HepG2 (cell line): Measurements from ENCODE around the gene CHID1. TPM values are rescaled to one million over a fixed set of nuclear protein-coding genes. Genes with fewer than 3 reads are reported as not detected.

Experiments used
- ARNT2 ChIP-seq: sonication (generic); formaldehyde crosslinking; IDR thresholded peaks from 2 replicates; pipeline ENCODE4 v1.8.0; 2022; ENCODE audit warnings: mild to moderate bottlenecking, low read depth, missing genetic modification reagents, moderate library complexity
- CENPT ChIP-seq: sonication (generic); formaldehyde crosslinking; IDR thresholded peaks from 2 replicates; pipeline ENCODE4 v1.8.0; 2022; ENCODE audit warnings: low read depth, mild to moderate bottlenecking, moderate library complexity, missing genetic modification reagents
- MAF1 ChIP-seq: sonication (generic); formaldehyde crosslinking; IDR thresholded peaks from 2 replicates; pipeline ENCODE4 v1.5.0; 2020; ENCODE audit warnings: missing genetic modification reagents, borderline replicate concordance
- NR2F6 ChIP-seq, 2 experiments: IDR thresholded peaks; 2 replicates each; pipeline ENCODE4 v1.6.1; 2016; ENCODE audit warnings: antibody characterized with exemption in 1 of 2, mild to moderate bottlenecking in 1 of 2
- ZBTB42 ChIP-seq: sonication (generic); formaldehyde crosslinking; IDR thresholded peaks from 2 replicates; pipeline ENCODE4 v1.5.0; 2020; ENCODE audit warnings: mild to moderate bottlenecking, missing genetic modification reagents
- ZMYM4 ChIP-seq: sonication (generic); formaldehyde crosslinking; IDR thresholded peaks from 2 replicates; pipeline ENCODE4 v1.8.1; 2023; ENCODE audit warnings: mild to moderate bottlenecking, missing genetic modification reagents
- ZNF101 ChIP-seq: sonication (generic); formaldehyde crosslinking; IDR thresholded peaks from 2 replicates; pipeline ENCODE4 v1.4.0; 2020; ENCODE audit warnings: mild to moderate bottlenecking, low read depth, missing genetic modification reagents, borderline replicate concordance
- ZNF296 ChIP-seq: sonication (generic); formaldehyde crosslinking; conservative IDR thresholded peaks from 2 replicates; pipeline ENCODE4 v1.5.0; 2020; ENCODE audit warnings: mild to moderate bottlenecking, missing genetic modification reagents
- ZNF746 ChIP-seq: sonication (generic); formaldehyde crosslinking; IDR thresholded peaks from 2 replicates; pipeline ENCODE4 v1.8.0; 2022; ENCODE audit warnings: mild to moderate bottlenecking, missing genetic modification reagents
- ZSCAN29 ChIP-seq: sonication (generic); formaldehyde crosslinking; conservative IDR thresholded peaks from 2 replicates; pipeline ENCODE4 v1.4.0; 2020; ENCODE audit warnings: mild to moderate bottlenecking, missing genetic modification reagents
- polyA plus RNA-seq, 8 experiments: library from polyadenylated mRNA; depleted of rRNA in 3 of 8; stranded (reverse) in 7 of 8; unstranded in 1 of 8; fragments of >200 nt; fragmentation: Illumina TruSeq in 4 of 8; extraction: Trizol in 4 of 8; gene quantifications; 2 replicates each; pipeline versions ENCODE4 v1.2.1 to v1.2.3, GENCODE V29; 2011 to 2016; ENCODE audit warnings: low read depth in 4 of 8, missing spikeins in 1 of 8, mixed read lengths in 1 of 8; ENCODE audit not compliant: insufficient read depth in 1 of 8
- total RNA-seq, 5 experiments: library from RNA; depleted of rRNA; stranded (reverse); fragments of >200 nt; fragmentation: Illumina TruSeq; extraction: Trizol; gene quantifications; 2 replicates each; pipeline ENCODE4 v1.2.3, GENCODE V29; 2016; ENCODE audit warnings: low read depth in 1 of 5
- TF ChIP-seq, protein P1 (sequence below): sonication (generic); formaldehyde crosslinking; IDR thresholded peaks from 2 replicates; pipeline ENCODE4 v1.4.0; 2020; ENCODE audit warnings: missing genetic modification reagents, mild to moderate bottlenecking, borderline replicate concordance
- TF ChIP-seq, protein P2 (sequence below): sonication (generic); formaldehyde crosslinking; IDR thresholded peaks from 2 replicates; pipeline ENCODE4 v1.4.0; 2020; ENCODE audit warnings: missing genetic modification reagents, borderline replicate concordance
- TF ChIP-seq, protein P3 (sequence below): sonication (generic); formaldehyde crosslinking; IDR thresholded peaks from 2 replicates; pipeline ENCODE4 v1.5.0; 2020; ENCODE audit warnings: mild to moderate bottlenecking, missing genetic modification reagents
- TF ChIP-seq, protein P4 (sequence below): sonication (generic); formaldehyde crosslinking; IDR thresholded peaks from 2 replicates; pipeline ENCODE4 v1.4.0; 2020; ENCODE audit warnings: missing genetic modification reagents, mild to moderate bottlenecking, borderline replicate concordance
- TF ChIP-seq, protein P5 (sequence below): sonication (generic); formaldehyde crosslinking; IDR thresholded peaks from 2 replicates; pipeline ENCODE4 v1.4.0; 2020; ENCODE audit warnings: mild to moderate bottlenecking, missing genetic modification reagents
- TF ChIP-seq, protein P6 (sequence below): IDR thresholded peaks from 2 replicates; pipeline ENCODE4 v1.6.1; 2016; ENCODE audit warnings: mild to moderate bottlenecking

The CHID1 gene
- total and polyA plus RNA-seq, 2 of the 13 experiments (the other 11 are each of a cell fraction or from before 2014, with no cell fraction given) = 65.1 to 93.6 TPM

DNA sequence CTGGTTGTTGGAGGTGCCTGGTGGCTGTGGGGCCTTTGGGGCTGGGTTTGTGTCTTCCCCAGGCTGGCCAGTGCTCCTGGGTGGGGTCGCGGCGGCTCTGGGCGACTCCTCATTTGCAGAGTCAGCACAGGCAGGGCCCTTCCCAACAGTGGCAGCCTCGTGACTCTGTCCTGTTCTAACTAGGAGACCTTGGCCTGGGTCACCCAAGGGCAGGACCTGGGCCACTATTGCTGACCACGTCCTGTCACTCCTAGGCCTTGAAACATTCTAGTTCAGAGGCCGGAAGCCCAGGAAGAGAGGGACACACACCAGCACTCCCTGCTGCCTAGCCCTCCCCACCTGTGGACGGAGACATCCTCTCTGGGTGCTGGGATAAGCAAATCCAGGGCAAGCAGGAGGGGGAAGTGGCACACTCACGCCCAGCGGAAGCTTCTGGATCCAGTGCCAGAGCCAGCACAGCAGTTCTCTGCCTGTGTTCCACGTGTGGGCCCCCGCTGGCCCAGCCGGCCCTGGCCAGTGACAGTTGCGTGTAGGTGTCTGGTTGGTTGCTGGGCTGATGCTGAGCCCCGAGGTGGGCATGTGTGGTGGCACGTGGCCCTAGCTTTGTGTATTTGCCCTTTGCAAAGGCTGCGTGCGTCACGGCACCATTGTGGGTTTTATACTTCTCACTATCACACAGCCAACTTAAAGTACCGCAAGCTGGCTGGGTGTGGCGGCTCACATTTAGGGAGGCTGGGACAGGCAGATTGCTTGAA is 4.3 kb upstream of the CHID1 start (continued):
- TF ChIP-seq, protein P1, sequence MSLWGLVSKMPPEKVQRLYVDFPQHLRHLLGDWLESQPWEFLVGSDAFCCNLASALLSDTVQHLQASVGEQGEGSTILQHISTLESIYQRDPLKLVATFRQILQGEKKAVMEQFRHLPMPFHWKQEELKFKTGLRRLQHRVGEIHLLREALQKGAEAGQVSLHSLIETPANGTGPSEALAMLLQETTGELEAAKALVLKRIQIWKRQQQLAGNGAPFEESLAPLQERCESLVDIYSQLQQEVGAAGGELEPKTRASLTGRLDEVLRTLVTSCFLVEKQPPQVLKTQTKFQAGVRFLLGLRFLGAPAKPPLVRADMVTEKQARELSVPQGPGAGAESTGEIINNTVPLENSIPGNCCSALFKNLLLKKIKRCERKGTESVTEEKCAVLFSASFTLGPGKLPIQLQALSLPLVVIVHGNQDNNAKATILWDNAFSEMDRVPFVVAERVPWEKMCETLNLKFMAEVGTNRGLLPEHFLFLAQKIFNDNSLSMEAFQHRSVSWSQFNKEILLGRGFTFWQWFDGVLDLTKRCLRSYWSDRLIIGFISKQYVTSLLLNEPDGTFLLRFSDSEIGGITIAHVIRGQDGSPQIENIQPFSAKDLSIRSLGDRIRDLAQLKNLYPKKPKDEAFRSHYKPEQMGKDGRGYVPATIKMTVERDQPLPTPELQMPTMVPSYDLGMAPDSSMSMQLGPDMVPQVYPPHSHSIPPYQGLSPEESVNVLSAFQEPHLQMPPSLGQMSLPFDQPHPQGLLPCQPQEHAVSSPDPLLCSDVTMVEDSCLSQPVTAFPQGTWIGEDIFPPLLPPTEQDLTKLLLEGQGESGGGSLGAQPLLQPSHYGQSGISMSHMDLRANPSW (CRISPR knock-in tag) = no peak
- TF ChIP-seq ZNF101 (CRISPR knock-in tag) = no peak
- TF ChIP-seq, protein P2, sequence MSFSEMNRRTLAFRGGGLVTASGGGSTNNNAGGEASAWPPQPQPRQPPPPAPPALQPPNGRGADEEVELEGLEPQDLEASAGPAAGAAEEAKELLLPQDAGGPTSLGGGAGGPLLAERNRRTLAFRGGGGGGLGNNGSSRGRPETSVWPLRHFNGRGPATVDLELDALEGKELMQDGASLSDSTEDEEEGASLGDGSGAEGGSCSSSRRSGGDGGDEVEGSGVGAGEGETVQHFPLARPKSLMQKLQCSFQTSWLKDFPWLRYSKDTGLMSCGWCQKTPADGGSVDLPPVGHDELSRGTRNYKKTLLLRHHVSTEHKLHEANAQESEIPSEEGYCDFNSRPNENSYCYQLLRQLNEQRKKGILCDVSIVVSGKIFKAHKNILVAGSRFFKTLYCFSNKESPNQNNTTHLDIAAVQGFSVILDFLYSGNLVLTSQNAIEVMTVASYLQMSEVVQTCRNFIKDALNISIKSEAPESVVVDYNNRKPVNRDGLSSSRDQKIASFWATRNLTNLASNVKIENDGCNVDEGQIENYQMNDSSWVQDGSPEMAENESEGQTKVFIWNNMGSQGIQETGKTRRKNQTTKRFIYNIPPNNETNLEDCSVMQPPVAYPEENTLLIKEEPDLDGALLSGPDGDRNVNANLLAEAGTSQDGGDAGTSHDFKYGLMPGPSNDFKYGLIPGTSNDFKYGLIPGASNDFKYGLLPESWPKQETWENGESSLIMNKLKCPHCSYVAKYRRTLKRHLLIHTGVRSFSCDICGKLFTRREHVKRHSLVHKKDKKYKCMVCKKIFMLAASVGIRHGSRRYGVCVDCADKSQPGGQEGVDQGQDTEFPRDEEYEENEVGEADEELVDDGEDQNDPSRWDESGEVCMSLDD (CRISPR knock-in tag) = no peak
- peak; percentile 45; the same call in 1 of the 2 replicates for TF ChIP-seq ZNF746 (CRISPR knock-in tag)
- TF ChIP-seq, protein P3, sequence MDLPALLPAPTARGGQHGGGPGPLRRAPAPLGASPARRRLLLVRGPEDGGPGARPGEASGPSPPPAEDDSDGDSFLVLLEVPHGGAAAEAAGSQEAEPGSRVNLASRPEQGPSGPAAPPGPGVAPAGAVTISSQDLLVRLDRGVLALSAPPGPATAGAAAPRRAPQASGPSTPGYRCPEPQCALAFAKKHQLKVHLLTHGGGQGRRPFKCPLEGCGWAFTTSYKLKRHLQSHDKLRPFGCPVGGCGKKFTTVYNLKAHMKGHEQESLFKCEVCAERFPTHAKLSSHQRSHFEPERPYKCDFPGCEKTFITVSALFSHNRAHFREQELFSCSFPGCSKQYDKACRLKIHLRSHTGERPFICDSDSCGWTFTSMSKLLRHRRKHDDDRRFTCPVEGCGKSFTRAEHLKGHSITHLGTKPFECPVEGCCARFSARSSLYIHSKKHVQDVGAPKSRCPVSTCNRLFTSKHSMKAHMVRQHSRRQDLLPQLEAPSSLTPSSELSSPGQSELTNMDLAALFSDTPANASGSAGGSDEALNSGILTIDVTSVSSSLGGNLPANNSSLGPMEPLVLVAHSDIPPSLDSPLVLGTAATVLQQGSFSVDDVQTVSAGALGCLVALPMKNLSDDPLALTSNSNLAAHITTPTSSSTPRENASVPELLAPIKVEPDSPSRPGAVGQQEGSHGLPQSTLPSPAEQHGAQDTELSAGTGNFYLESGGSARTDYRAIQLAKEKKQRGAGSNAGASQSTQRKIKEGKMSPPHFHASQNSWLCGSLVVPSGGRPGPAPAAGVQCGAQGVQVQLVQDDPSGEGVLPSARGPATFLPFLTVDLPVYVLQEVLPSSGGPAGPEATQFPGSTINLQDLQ (CRISPR knock-in tag) = no peak
- TF ChIP-seq NR2F6 (IDR thresholded peaks at IDR 0.05) = peak; percentile 79
- peak; percentile 96 for TF ChIP-seq NR2F6 (CRISPR knock-in tag; IDR thresholded peaks at IDR 0.05)
- TF ChIP-seq, protein P4, sequence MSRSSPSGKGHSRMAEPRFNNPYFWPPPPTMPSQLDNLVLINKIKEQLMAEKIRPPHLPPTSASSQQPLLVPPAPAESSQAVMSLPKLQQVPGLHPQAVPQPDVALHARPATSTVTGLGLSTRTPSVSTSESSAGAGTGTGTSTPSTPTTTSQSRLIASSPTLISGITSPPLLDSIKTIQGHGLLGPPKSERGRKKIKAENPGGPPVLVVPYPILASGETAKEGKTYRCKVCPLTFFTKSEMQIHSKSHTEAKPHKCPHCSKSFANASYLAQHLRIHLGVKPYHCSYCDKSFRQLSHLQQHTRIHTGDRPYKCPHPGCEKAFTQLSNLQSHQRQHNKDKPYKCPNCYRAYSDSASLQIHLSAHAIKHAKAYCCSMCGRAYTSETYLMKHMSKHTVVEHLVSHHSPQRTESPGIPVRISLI = peak; percentile 0; the same call in 1 of the 2 replicates
- TF ChIP-seq ZMYM4 (CRISPR knock-in tag) = no peak
- TF ChIP-seq, protein P5, sequence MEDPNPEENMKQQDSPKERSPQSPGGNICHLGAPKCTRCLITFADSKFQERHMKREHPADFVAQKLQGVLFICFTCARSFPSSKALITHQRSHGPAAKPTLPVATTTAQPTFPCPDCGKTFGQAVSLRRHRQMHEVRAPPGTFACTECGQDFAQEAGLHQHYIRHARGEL (CRISPR knock-in tag) = no peak
- TF ChIP-seq ZNF296 (CRISPR knock-in tag) = peak; percentile 72
- TF ChIP-seq MAF1 (CRISPR knock-in tag) = no peak
- TF ChIP-seq CENPT (CRISPR knock-in tag) = no peak
- TF ChIP-seq ZBTB42 (CRISPR knock-in tag) = no peak
- no peak for TF ChIP-seq ARNT2
- TF ChIP-seq ZSCAN29 (CRISPR knock-in tag) = no peak
- TF ChIP-seq, protein P6, sequence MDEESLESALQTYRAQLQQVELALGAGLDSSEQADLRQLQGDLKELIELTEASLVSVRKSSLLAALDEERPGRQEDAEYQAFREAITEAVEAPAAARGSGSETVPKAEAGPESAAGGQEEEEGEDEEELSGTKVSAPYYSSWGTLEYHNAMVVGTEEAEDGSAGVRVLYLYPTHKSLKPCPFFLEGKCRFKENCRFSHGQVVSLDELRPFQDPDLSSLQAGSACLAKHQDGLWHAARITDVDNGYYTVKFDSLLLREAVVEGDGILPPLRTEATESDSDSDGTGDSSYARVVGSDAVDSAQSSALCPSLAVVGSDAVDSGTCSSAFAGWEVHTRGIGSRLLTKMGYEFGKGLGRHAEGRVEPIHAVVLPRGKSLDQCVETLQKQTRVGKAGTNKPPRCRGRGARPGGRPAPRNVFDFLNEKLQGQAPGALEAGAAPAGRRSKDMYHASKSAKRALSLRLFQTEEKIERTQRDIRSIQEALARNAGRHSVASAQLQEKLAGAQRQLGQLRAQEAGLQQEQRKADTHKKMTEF (CRISPR knock-in tag) = 0 out of 2 replicates have a peak, but pooled peaks have one; percentile 46
